Measurements from ENCODE around the gene TSPO2. TPM values are rescaled to one million over a fixed set of nuclear protein-coding genes. Genes with fewer than 3 reads are reported as not detected.

TSPO2 gene
- total and polyA plus RNA-seq, 2 of the 8 experiments (the other 6 are each of a cell fraction or from before 2014, with no cell fraction given): not detected

- peak within 1 kb of the TSS; percentile 97 for H3K56ac ChIP-seq (replicated peaks; ENCODE audit: insufficient read length, low read depth, low read length)
- CTCF ChIA-PET (ENCODE audit: partially characterized antibody): interaction anchor here (0.8 to 1.0 kb wide), 4 partner anchors 27 to 44 kb away, joined by 3 read pairs; partner anchors contain the start of gene UNC5CL
- peak within 1 kb of the TSS; percentile 91 for H3K4ac ChIP-seq (replicated peaks; ENCODE audit: insufficient read length, low read depth, low read length)
- peaks cover 11% of the 10 kb centered on the region for H3K23me2 ChIP-seq (ENCODE audit: low read depth, low read length)
- peak within 1 kb of the TSS; percentile 98 for H2BK5ac ChIP-seq (ENCODE audit: low read depth, low read length)
- peak within 1 kb of the TSS; percentile 91 for H4K5ac ChIP-seq (ENCODE audit: insufficient read length, low read depth, low read length)
- peak within 1 kb of the TSS; percentile 96 for H3K18ac ChIP-seq (ENCODE audit: extremely low read depth, low read length)
- H3K36me3 ChIP-seq (ENCODE audit: control insufficient read depth in 2 of 4, insufficient read depth in 4 of 4, low read length in 3 of 4): peaks cover 0 to 17% (median 8%) of the 10 kb centered on the region in 4 experiments; a peak in 6 of 8 replicates
- H3K27ac ChIP-seq (ENCODE audit: low read depth, low read length): peak within 1 kb of the TSS; percentile 96
- peaks cover 2 to 5% (median 4%) of the 10 kb centered on the region in 4 experiments; a peak in 3 of 7 replicates for H3K4me1 ChIP-seq (replicated peaks in 1 of 4; ENCODE audit: control insufficient read depth in 3 of 4, insufficient read depth in 4 of 4, low read length in 3 of 4)
- no peak for FAIRE-seq
- peak within 1 kb of the TSS; percentile 89 to 98 for H3K4me2 ChIP-seq (ENCODE audit: insufficient read depth in 1 of 2, low read depth in 2 of 2, low read length in 2 of 2)
- no peak within 1 kb of the TSS for H2BK120ac ChIP-seq (replicated peaks; ENCODE audit: low read depth, low read length)
- H3K9me3 ChIP-seq (ENCODE audit: insufficient read depth in 2 of 2, low read depth in 1 of 2, low read length in 1 of 2): no peaks in the 10 kb centered on the region
- H3K79me2 ChIP-seq (ENCODE audit: control insufficient read depth in 1 of 2, insufficient read depth in 2 of 2, low read length in 2 of 2): peaks cover 26 to 36% of the 10 kb centered on the region in 2 experiments
- H3K79me1 ChIP-seq (ENCODE audit: low read depth, low read length): no peaks in the 10 kb centered on the region
- H2AK5ac ChIP-seq (ENCODE audit: low read depth, low read length): no peak within 1 kb of the TSS
- H4K91ac ChIP-seq (replicated peaks; ENCODE audit: insufficient read length, low read length): peak within 1 kb of the TSS; percentile 87
- peak within 1 kb of the TSS; percentile 8 for H3K14ac ChIP-seq (ENCODE audit: insufficient read length)
- peak within 1 kb of the TSS; percentile 18 for H3K23ac ChIP-seq (ENCODE audit: insufficient read length)
- 0 out of 2 replicates have a peak within 1 kb of the TSS, but pooled peaks have one; percentile 44 for H2BK20ac ChIP-seq (ENCODE audit: low read length)
- 0% methylated on average over 63 of the region's 63 CpGs; no CpG with 5 or more reads in 1 of the 2 experiments for WGBS, 2 experiments (ENCODE audit: extremely low coverage in 1 of 2, insufficient coverage in 1 of 2, insufficient read length in 1 of 2, insufficient replicate concordance in 2 of 2, low coverage in 1 of 2, low lambda C conversion rate in 2 of 2, missing lambda C conversion rate in 1 of 2)
- DNase-seq (ENCODE audit: low read depth in 1 of 2, low spot score in 2 of 2): peak; percentile 97 to 98
- peak within 1 kb of the TSS; percentile 86 to 94 (median 93) for H3K9ac ChIP-seq (replicated peaks in 1 of 4; ENCODE audit: extremely low read depth in 1 of 4, low read depth in 3 of 4, low read length in 3 of 4)
- POLR2A ChIA-PET (ENCODE audit: partially characterized antibody): interaction anchor here (0.7 to 2.6 kb wide), 6 partner anchors 9 to 44 kb away, joined by 3 to 9 read pairs (median 5); partner anchors contain the start of gene APOBEC2
- peak within 1 kb of the TSS; percentile 83 to 96 (median 92) for H3K4me3 ChIP-seq (ENCODE audit: extremely low read depth in 1 of 4, insufficient read depth in 2 of 4, low read depth in 3 of 4, low read length in 4 of 4)
- H2BK15ac ChIP-seq (ENCODE audit: low read length): no peak within 1 kb of the TSS
- H3K27me3 ChIP-seq (replicated peaks in 1 of 4; ENCODE audit: control insufficient read depth in 3 of 4, extremely low read depth in 1 of 4, insufficient read depth in 3 of 4, low read length in 3 of 4): no peaks in the 10 kb centered on the region
- peak within 1 kb of the TSS; percentile 97 for H4K8ac ChIP-seq (ENCODE audit: extremely low read depth, insufficient read depth, low read length)
- H2BK12ac ChIP-seq (ENCODE audit: low read depth, low read length): no peak within 1 kb of the TSS
- H4K20me1 ChIP-seq (replicated peaks in 1 of 2; ENCODE audit: control insufficient read depth in 1 of 2, insufficient read depth in 2 of 2, low read length in 2 of 2): peaks cover 0 to 7% of the 10 kb centered on the region in 2 experiments
- peak within 1 kb of the TSS; percentile 65 for H2AFZ ChIP-seq (ENCODE audit: low read length)
- TF ChIP-seq POLR2A (IDR thresholded peaks at IDR 0.05; ENCODE audit: control extremely low read depth in 1 of 2, low read depth in 2 of 2, low read length in 2 of 2) (peak; percentile 48 to 88), SP4 (IDR thresholded peaks at IDR 0.05; ENCODE audit: low read length) (peak; percentile 85; the same call in 1 of the 2 replicates), GABPA (IDR thresholded peaks at IDR 0.05; ENCODE audit: borderline replicate concordance, insufficient read depth, low read length) (peak; percentile 64; the same call in 1 of the 2 replicates), EZH2 (IDR thresholded peaks at IDR 0.05; ENCODE audit: low read depth, low read length, severe bottlenecking) (no peak), CHD1 (IDR thresholded peaks at IDR 0.05; ENCODE audit: low read depth, low read length) (no peak), KDM5A (IDR thresholded peaks at IDR 0.05; ENCODE audit: low read length) (peak; percentile 29; the same call in 1 of the 2 replicates)
- TF ChIP-seq, protein P1, sequence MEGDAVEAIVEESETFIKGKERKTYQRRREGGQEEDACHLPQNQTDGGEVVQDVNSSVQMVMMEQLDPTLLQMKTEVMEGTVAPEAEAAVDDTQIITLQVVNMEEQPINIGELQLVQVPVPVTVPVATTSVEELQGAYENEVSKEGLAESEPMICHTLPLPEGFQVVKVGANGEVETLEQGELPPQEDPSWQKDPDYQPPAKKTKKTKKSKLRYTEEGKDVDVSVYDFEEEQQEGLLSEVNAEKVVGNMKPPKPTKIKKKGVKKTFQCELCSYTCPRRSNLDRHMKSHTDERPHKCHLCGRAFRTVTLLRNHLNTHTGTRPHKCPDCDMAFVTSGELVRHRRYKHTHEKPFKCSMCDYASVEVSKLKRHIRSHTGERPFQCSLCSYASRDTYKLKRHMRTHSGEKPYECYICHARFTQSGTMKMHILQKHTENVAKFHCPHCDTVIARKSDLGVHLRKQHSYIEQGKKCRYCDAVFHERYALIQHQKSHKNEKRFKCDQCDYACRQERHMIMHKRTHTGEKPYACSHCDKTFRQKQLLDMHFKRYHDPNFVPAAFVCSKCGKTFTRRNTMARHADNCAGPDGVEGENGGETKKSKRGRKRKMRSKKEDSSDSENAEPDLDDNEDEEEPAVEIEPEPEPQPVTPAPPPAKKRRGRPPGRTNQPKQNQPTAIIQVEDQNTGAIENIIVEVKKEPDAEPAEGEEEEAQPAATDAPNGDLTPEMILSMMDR (IDR thresholded peaks at IDR 0.05; ENCODE audit: control extremely low read depth in 1 of 3, insufficient read depth in 1 of 3, low read depth in 1 of 3, low read length in 3 of 3): peak in 1 of 3 experiments; percentile 10; a peak in 1 of 4 replicates
Observed at GRCh38 chr6:41071923-41072835, 29.9 kb downstream of the TSPO2 start, which contains the start of gene OARD1. TSS of gene OARD1 (minus strand) at chr6:41072356. CDS start at chr6:41071634, 722 bp downstream.

Data from H1 (cell line).